Endodermal cell (in vitro differentiated cells): ENCODE data around the gene CTBP1. TPM values are rescaled to one million over a fixed set of nuclear protein-coding genes. Genes with fewer than 3 reads are reported as not detected.
"Not testable (repeated sequence)": the region's sequence is repeated elsewhere in the genome, so short reads cannot be mapped to it uniquely, and the experiment has no call there.

Source experiments
- DNase-seq: peaks from one replicate; pipeline ENCODE4 v3.0.0-alpha.2; 2017
- H3K27ac ChIP-seq: 2 replicates; pipeline ENCODE4 v1.5.1; 2013; ENCODE audit warnings: mild to moderate bottlenecking, low read depth, low read length, moderate library complexity
- H3K27me3 ChIP-seq: 2 replicates; pipeline ENCODE4 v1.6.1; 2013; ENCODE audit warnings: mild to moderate bottlenecking, low read length, moderate library complexity; ENCODE audit not compliant: insufficient read depth, control insufficient read depth, poor library complexity, severe bottlenecking
- H3K36me3 ChIP-seq: 2 replicates; pipeline ENCODE4 v1.7.0; 2013; ENCODE audit warnings: mild to moderate bottlenecking, low read length, moderate library complexity; ENCODE audit not compliant: control insufficient read depth, insufficient read depth
- H3K4me1 ChIP-seq: one replicate; pipeline ENCODE4 v1.7.0; 2013; ENCODE audit warnings: low read length; ENCODE audit not compliant: control insufficient read depth, insufficient read depth
- H3K4me3 ChIP-seq: 2 replicates; pipeline ENCODE4 v1.5.1; 2013; ENCODE audit warnings: mild to moderate bottlenecking, low read length, moderate library complexity
- H3K9ac ChIP-seq: 2 replicates; pipeline ENCODE4 v1.6.1; 2013; ENCODE audit warnings: mild to moderate bottlenecking, low read length, moderate library complexity; ENCODE audit not compliant: poor library complexity, severe bottlenecking; ENCODE audit errors: extremely low read depth
- H3K9me3 ChIP-seq: 2 replicates; pipeline ENCODE4 v1.6.1; 2013; ENCODE audit warnings: mild to moderate bottlenecking, low read length, moderate library complexity; ENCODE audit not compliant: control insufficient read depth
- H3K27ac Mint-ChIP-seq: 2 replicates; pipeline ENCODE4 v1.8.0; 2020; ENCODE audit warnings: mixed read lengths
- H3K27me3 Mint-ChIP-seq: 2 replicates; pipeline ENCODE4 v1.8.0; 2021; ENCODE audit warnings: mild to moderate bottlenecking, mixed read lengths; ENCODE audit not compliant: insufficient read depth
- H3K36me3 Mint-ChIP-seq: 2 replicates; pipeline ENCODE4 v1.8.0; 2020; ENCODE audit warnings: low read depth, mixed read lengths
- H3K4me1 Mint-ChIP-seq: 2 replicates; pipeline ENCODE4 v1.8.0; 2020; ENCODE audit warnings: mixed read lengths
- H3K4me3 Mint-ChIP-seq: 2 replicates; pipeline ENCODE4 v1.8.0; 2020; ENCODE audit warnings: mild to moderate bottlenecking, moderate library complexity, mixed read lengths
- H3K9me3 Mint-ChIP-seq: 2 replicates; pipeline ENCODE4 v1.8.0; 2020; ENCODE audit warnings: mild to moderate bottlenecking, mixed read lengths
- CTCF ChIP-seq: fragments of 200-600 bp; sonication (generic); conservative IDR thresholded peaks from 2 replicates; pipeline ENCODE4 v1.5.0; 2021; ENCODE audit warnings: antibody characterized with exemption, mild to moderate bottlenecking
- WGBS, 2 experiments: methylation state at CpG; one replicate each; pipeline versions ENCODE4 v1.1.5 to v1.1.7; 2013; ENCODE audit warnings: missing lambda C conversion rate in 2 of 2, mixed read lengths in 1 of 2; ENCODE audit not compliant: insufficient coverage in 1 of 2, insufficient read length in 1 of 2; 5-methylcytosine and 5-hydroxymethylcytosine counted together
- total RNA-seq, 2 donors: library from RNA; stranded (reverse); fragmentation: NEBNext Ultra II Directional in 1 of 2; extraction: Animal tissue kit (Norgen Biotek cat#: 25700) in 1 of 2; gene quantifications; 2 replicates in 1 of 2; 3 replicates in 1 of 2; pipeline ENCODE4 v1.2.1, GENCODE V29; 2021

CTBP1 gene
- total RNA-seq, 2 donors from 2014 or later: 181 to 189 TPM

GRCh38 chr4:1237981-1238675 is 10.8 kb downstream of the CTBP1 start:
- Mint-ChIP-seq H3K4me3 (no peak overlapping the region), H3K9me3 (no peaks in the 10 kb centered on the region)

GRCh38 chr4:1237261-1237660 is 11.7 kb downstream of the CTBP1 start:
- not testable (repeated sequence) for DNase-seq, H3K27me3 Mint-ChIP-seq, H3K27ac ChIP-seq, H3K4me3 Mint-ChIP-seq, H3K4me1 ChIP-seq, H3K4me1 Mint-ChIP-seq, H3K27ac Mint-ChIP-seq, H3K9me3 Mint-ChIP-seq, H3K9me3 ChIP-seq, H3K4me3 ChIP-seq, H3K9ac ChIP-seq, H3K27me3 ChIP-seq
- WGBS, 2 experiments: 96 to 98% methylated on average over 5 to 9 of the region's 9 CpGs
- peaks cover 56% of the 10 kb centered on the region for H3K36me3 Mint-ChIP-seq
- peaks cover 67% of the 10 kb centered on the region for H3K36me3 ChIP-seq

More at GRCh38 chr4:1237981-1238675, 10.8 kb downstream of the CTBP1 start:
- Mint-ChIP-seq H3K36me3 (peaks cover 50% of the 10 kb centered on the region), H3K27ac (no peak overlapping the region), H3K27me3 (no peaks in the 10 kb centered on the region), H3K4me1 (no peaks in the 10 kb centered on the region)
- no peak for TF ChIP-seq CTCF
- Histone ChIP-seq H3K36me3 (peaks cover 59% of the 10 kb centered on the region), H3K4me3 (no peak overlapping the region), H3K4me1 (no peaks in the 10 kb centered on the region), H3K9me3 (no peaks in the 10 kb centered on the region), H3K9ac (no peak overlapping the region), H3K27ac (no peak overlapping the region), H3K27me3 (no peaks in the 10 kb centered on the region)
- no peak for DNase-seq
- WGBS, 2 experiments: 95 to 98% methylated on average over 27 to 39 of the region's 39 CpGs

- not testable (repeated sequence) for DNase-seq, H3K27me3 Mint-ChIP-seq, H3K27ac Mint-ChIP-seq, H3K27ac ChIP-seq, H3K9me3 Mint-ChIP-seq, H3K9me3 ChIP-seq, H3K27me3 ChIP-seq, H3K4me1 Mint-ChIP-seq, H3K4me1 ChIP-seq, H3K9ac ChIP-seq, H3K4me3 Mint-ChIP-seq, H3K4me3 ChIP-seq
- peaks cover 60% of the 10 kb centered on the region for H3K36me3 Mint-ChIP-seq
- 96% methylated on average over 13 of the region's 13 CpGs for WGBS, 2 experiments
- peaks cover 71% of the 10 kb centered on the region for H3K36me3 ChIP-seq
Observed at GRCh38 chr4:1236836-1237235, 12.1 kb downstream of the CTBP1 start.

GRCh38 chr4:1236103-1236641 is 12.8 kb downstream of the CTBP1 start:
- no peak for TF ChIP-seq CTCF
- no peaks in the 10 kb centered on the region for H3K4me1 ChIP-seq
- Mint-ChIP-seq H3K27me3 (no peaks in the 10 kb centered on the region), H3K36me3 (peaks cover 64% of the 10 kb centered on the region), H3K4me1 (no peaks in the 10 kb centered on the region), H3K4me3 (no peak overlapping the region), H3K27ac (no peak overlapping the region), H3K9me3 (no peaks in the 10 kb centered on the region)
- H3K9ac ChIP-seq: no peak overlapping the region
- no peak overlapping the region for H3K27ac ChIP-seq
- 95 to 98% methylated on average over 17 to 19 of the region's 19 CpGs for WGBS, 2 experiments
- H3K4me3 ChIP-seq: no peak overlapping the region
- H3K27me3 ChIP-seq: no peaks in the 10 kb centered on the region
- H3K36me3 ChIP-seq: peaks cover 73% of the 10 kb centered on the region
- no peaks in the 10 kb centered on the region for H3K9me3 ChIP-seq
- DNase-seq: no peak
